Activated CD8-positive, alpha-beta T cell treated with anti-CD3 and anti-CD28 coated beads for 36 hours (primary cell): ENCODE data around the gene RBM47. TPM values are rescaled to one million over a fixed set of nuclear protein-coding genes. Genes with fewer than 3 reads are reported as not detected.
"Not testable (repeated sequence)": the region's sequence is repeated elsewhere in the genome, so short reads cannot be mapped to it uniquely, and the experiment has no call there.

Experiments used
- ATAC-seq: fragments of 200-7000 bp; cut with Tn5 transposase; one replicate; pipeline ENCODE4 v1.10.0; 2021; ENCODE audit warnings: mild to moderate bottlenecking, moderate library complexity
- CTCF ChIA-PET: fragments of 350-600 bp; sonication (Branson Sonifier 250); formaldehyde crosslinking; loops from one replicate; lab custom pipeline; 2021; ENCODE audit warnings: antibody characterized with exemption; lab: Charles Lee
- POLR2A ChIA-PET: fragments of 350-600 bp; sonication (Branson Sonifier 250); formaldehyde crosslinking; loops from one replicate; lab custom pipeline; 2021; ENCODE audit warnings: antibody characterized with exemption; lab: Charles Lee
- DNase-seq: peaks from one replicate; pipeline ENCODE4 v3.0.0-alpha.2; 2020
- H3K27ac Mint-ChIP-seq: one replicate; pipeline ENCODE4 v1.8.0; 2021; ENCODE audit warnings: mild to moderate bottlenecking, mixed read lengths
- H3K27me3 Mint-ChIP-seq: one replicate; pipeline ENCODE4 v1.8.0; 2021; ENCODE audit warnings: mixed read lengths
- H3K36me3 Mint-ChIP-seq: one replicate; pipeline ENCODE4 v1.8.0; 2021; ENCODE audit warnings: low read depth, mixed read lengths
- H3K4me1 Mint-ChIP-seq: one replicate; pipeline ENCODE4 v1.8.0; 2021; ENCODE audit warnings: low read depth, mixed read lengths
- H3K4me3 Mint-ChIP-seq: one replicate; pipeline ENCODE4 v1.8.0; 2021; ENCODE audit warnings: mild to moderate bottlenecking, moderate library complexity, mixed read lengths
- H3K9me3 Mint-ChIP-seq: one replicate; pipeline ENCODE4 v1.8.0; 2021; ENCODE audit warnings: mixed read lengths
- CTCF ChIP-seq: fragments of 200-600 bp; IDR thresholded peaks from one replicate; pipeline ENCODE4 v1.8.0; 2022; ENCODE audit warnings: antibody characterized with exemption, mild to moderate bottlenecking
- intact Hi-C: fragments of 100-400 bp; cut with micrococcal nuclease; formaldehyde crosslinking; loops from one replicate; pipeline ENCODE4 v1.10.0; 2022
- total RNA-seq, 2 experiments: library from RNA; stranded (reverse); gene quantifications; one replicate each; pipeline ENCODE4 v1.2.3, GENCODE V29; 2021

The RBM47 gene
- total RNA-seq, 2 experiments from 2014 or later: 0.13 to 0.74 TPM

GRCh38 chr4:40446839-40447238 lies 182.8 kb downstream of the RBM47 start:
- no peak for TF ChIP-seq CTCF

GRCh38 chr4:40446261-40446750 lies 183.4 kb downstream of the RBM47 start:
- H3K27ac Mint-ChIP-seq, H3K4me3 Mint-ChIP-seq, ATAC-seq, H3K36me3 Mint-ChIP-seq, H3K4me1 Mint-ChIP-seq, CTCF ChIA-PET, H3K9me3 Mint-ChIP-seq, H3K27me3 Mint-ChIP-seq, intact Hi-C loops, POLR2A ChIA-PET, DNase-seq: not testable (repeated sequence)

More at GRCh38 chr4:40446839-40447238, 182.8 kb downstream of the RBM47 start:
- Mint-ChIP-seq H3K4me3 (no peak overlapping the region), H3K9me3 (no peaks in the 10 kb centered on the region), H3K27ac (no peak overlapping the region), H3K36me3 (no peaks in the 10 kb centered on the region), H3K4me1 (peaks cover 5% of the 10 kb centered on the region), H3K27me3 (no peaks in the 10 kb centered on the region)
- POLR2A ChIA-PET: no interaction called here
- intact Hi-C loops: no loop called here
- no peak for ATAC-seq
- no peak for DNase-seq
- CTCF ChIA-PET: interaction anchor here (1.2 to 1.3 kb wide), 2 partner anchors 13 to 22 kb away, joined by 3 read pairs; no protein-coding TSS in a partner anchor

GRCh38 chr4:40445671-40446070 lies 184.0 kb downstream of the RBM47 start:
- Mint-ChIP-seq H3K4me3 (no peak overlapping the region), H3K9me3 (no peaks in the 10 kb centered on the region), H3K27ac (no peak overlapping the region), H3K36me3 (no peaks in the 10 kb centered on the region), H3K27me3 (no peaks in the 10 kb centered on the region), H3K4me1 (no peaks in the 10 kb centered on the region)
- TF ChIP-seq CTCF: no peak
- ChIA-PET CTCF (no interaction called here), POLR2A (no interaction called here)
- DNase-seq (no peak), ATAC-seq (no peak)
- intact Hi-C loops: no loop called here

GRCh38 chr4:40441430-40441829 lies 188.2 kb downstream of the RBM47 start:
- Mint-ChIP-seq H3K27ac (no peak overlapping the region), H3K27me3 (no peaks in the 10 kb centered on the region), H3K9me3 (peaks cover 3% of the 10 kb centered on the region), H3K4me1 (peaks cover 10% of the 10 kb centered on the region), H3K4me3 (no peak overlapping the region), H3K36me3 (peaks cover 2% of the 10 kb centered on the region)
- intact Hi-C loops: no loop called here
- ChIA-PET POLR2A (no interaction called here), CTCF (no interaction called here)
- no peak for ATAC-seq
- no peak for DNase-seq
- no peak for TF ChIP-seq CTCF

GRCh38 chr4:40439519-40439918 lies 190.1 kb downstream of the RBM47 start:
- CTCF ChIA-PET: interaction anchor here (1.2 to 1.4 kb wide), 2 partner anchors 9 to 45 kb away, joined by 3 read pairs; no protein-coding TSS in a partner anchor
- H3K27ac Mint-ChIP-seq: no peak overlapping the region
- peaks cover 2% of the 10 kb centered on the region for H3K36me3 Mint-ChIP-seq
- no peak for TF ChIP-seq CTCF
- H3K9me3 Mint-ChIP-seq: peaks cover 3% of the 10 kb centered on the region
- no peak overlapping the region for H3K4me3 Mint-ChIP-seq
- DNase-seq (no peak), ATAC-seq (no peak)
- POLR2A ChIA-PET: interaction anchor here (1.2 kb wide), 1 partner anchor 109 kb away, joined by 3 read pairs; no protein-coding TSS in a partner anchor
- H3K4me1 Mint-ChIP-seq: peaks cover 18% of the 10 kb centered on the region
- intact Hi-C loops: no loop called here
- H3K27me3 Mint-ChIP-seq: no peaks in the 10 kb centered on the region
